K562 (cell line): ENCODE measurements around the gene OTOG. TPM values are rescaled to one million over a fixed set of nuclear protein-coding genes. Genes with fewer than 3 reads are reported as not detected.

Source experiments
- ATAC-seq: fragments of 200-7000 bp; cut with Tn5 transposase; 3 replicates; pipeline ENCODE4 v1.9.1; 2020; ENCODE audit warnings: moderate library complexity
- BruUV-seq: library from RNA; stranded (reverse); fragments of 400-500 nt; replicated peaks from 2 replicates; lab custom pipeline; 2021; lab: Mats Ljungman, UMichigan
- CTCF ChIA-PET: fragments of 300-600 bp; formaldehyde crosslinking; extraction: SDS; loops from one replicate; lab custom pipeline; 2021; ENCODE audit warnings: low intra/inter-chr PET ratio; lab: Yijun Ruan, JAX
- POLR2A ChIA-PET: fragments of 300-600, 350-650 bp; sonication (Branson Sonifier 250); formaldehyde crosslinking; extraction: SDS; loops from one replicate; lab custom pipeline; 2021; ENCODE audit warnings: antibody characterized with exemption, inconsistent platforms; lab: Yijun Ruan, JAX
- DNase-seq, 4 experiments: peaks; one replicate each; pipeline versions ENCODE4 v3.0.0 to v3.0.0-alpha.2; 2011 to 2018; ENCODE audit warnings: low spot score in 3 of 4, mixed read lengths in 3 of 4; ENCODE audit errors: extremely low read depth in 1 of 4
- FAIRE-seq: peaks from 2 replicates; lab custom pipeline; 2011; peaks lifted over from hg19 to GRCh38; lab: Jason Lieb, UNC
- H2AFZ ChIP-seq: 2 replicates; pipeline ENCODE4 v1.6.0; 2011; ENCODE audit warnings: low read depth, low read length, control low read depth, inconsistent platforms
- H3K27ac ChIP-seq: fragments of 200-600 bp; 3 replicates; pipeline ENCODE4 v1.8.0; 2011; ENCODE audit warnings: low read depth, mild to moderate bottlenecking, control low read depth, inconsistent platforms, low read length, moderate library complexity, mixed read lengths; ENCODE audit errors: extremely low read depth
- H3K27me3 ChIP-seq, 2 experiments: fragments of 300-600 bp in 1 of 2; 2 replicates in 1 of 2; 3 replicates in 1 of 2; pipeline versions ENCODE4 v1.6.0 to v1.8.0; 2011; ENCODE audit warnings: inconsistent platforms in 2 of 2, low read length in 2 of 2, mild to moderate bottlenecking in 1 of 2, mixed read lengths in 1 of 2, moderate library complexity in 1 of 2; ENCODE audit not compliant: control insufficient read depth in 2 of 2, insufficient read depth in 2 of 2
- H3K36me3 ChIP-seq: fragments of 300-600 bp; 3 replicates; pipeline ENCODE4 v1.8.0; 2011; ENCODE audit warnings: mild to moderate bottlenecking, low read length, inconsistent platforms; ENCODE audit not compliant: control insufficient read depth, insufficient read depth
- H3K4me1 ChIP-seq, 2 experiments: fragments of 200-600 bp in 1 of 2; replicated peaks in 1 of 2; 2 replicates in 1 of 2; 3 replicates in 1 of 2; pipeline versions ENCODE4 v1.5.1 to v1.8.0; 2011; ENCODE audit warnings: inconsistent platforms in 2 of 2, low read length in 2 of 2, mild to moderate bottlenecking in 1 of 2, mixed read lengths in 1 of 2, moderate library complexity in 1 of 2; ENCODE audit not compliant: control insufficient read depth in 2 of 2, insufficient read depth in 2 of 2
- H3K4me2 ChIP-seq: 2 replicates; pipeline ENCODE4 v1.6.1; 2011; ENCODE audit warnings: low read length, control low read depth, inconsistent platforms, mixed read lengths; ENCODE audit not compliant: insufficient read depth
- H3K4me3 ChIP-seq: fragments of 200-600 bp; sonication (generic), shearing (Covaris generic); 2 replicates; pipeline ENCODE4 v1.5.1; 2016; ENCODE audit warnings: control low read depth, inconsistent platforms
- H3K79me2 ChIP-seq: fragments of 200-600 bp; 3 replicates; pipeline ENCODE4 v1.8.0; 2011; ENCODE audit warnings: low read length, inconsistent platforms; ENCODE audit not compliant: control insufficient read depth, insufficient read depth
- H3K9ac ChIP-seq, 2 experiments: 2 replicates each; pipeline versions ENCODE4 v1.6.0 to v1.6.1; 2011; ENCODE audit warnings: low read depth in 2 of 2, low read length in 2 of 2, control low read depth in 1 of 2, inconsistent platforms in 1 of 2, mild to moderate bottlenecking in 1 of 2, mixed read lengths in 1 of 2; ENCODE audit not compliant: insufficient read depth in 1 of 2
- H3K9me1 ChIP-seq: one replicate; pipeline ENCODE4 v1.6.0; 2011; ENCODE audit warnings: inconsistent platforms, mild to moderate bottlenecking, low read length, moderate library complexity; ENCODE audit not compliant: control insufficient read depth, insufficient read depth
- H3K9me3 ChIP-seq: replicated peaks from 2 replicates; pipeline ENCODE4 v1.5.1; 2011; ENCODE audit warnings: low read depth, low read length, inconsistent platforms; ENCODE audit not compliant: control insufficient read depth, insufficient read depth
- H4K20me1 ChIP-seq: replicated peaks from 2 replicates; pipeline ENCODE4 v1.6.1; 2011; ENCODE audit warnings: low read length, inconsistent platforms, mixed read lengths; ENCODE audit not compliant: control insufficient read depth, insufficient read depth
- CHD4 ChIP-seq: fragments of 200-600 bp; sonication (generic); IDR thresholded peaks from 3 replicates; pipeline ENCODE4 v1.6.1; 2012; ENCODE audit warnings: low read depth, mild to moderate bottlenecking, mixed read lengths, low read length, inconsistent platforms; ENCODE audit not compliant: insufficient read depth, insufficient replicate concordance, poor library complexity, severe bottlenecking
- ETS2 ChIP-seq: IDR thresholded peaks from 2 replicates; pipeline ENCODE4 v1.6.1; 2016; ENCODE audit warnings: borderline replicate concordance, missing genetic modification characterization, mild to moderate bottlenecking, moderate library complexity, missing compliant biosample characterization; ENCODE audit not compliant: poor library complexity, severe bottlenecking
- HDAC6 ChIP-seq: IDR thresholded peaks from 2 replicates; pipeline ENCODE4 v1.6.1; 2012; ENCODE audit warnings: low read depth, mild to moderate bottlenecking, control low read depth, inconsistent platforms, low read length, moderate library complexity
- MED1 ChIP-seq: sonication (generic); formaldehyde crosslinking; IDR thresholded peaks from 2 replicates; pipeline ENCODE4 v1.8.1; 2023; ENCODE audit warnings: missing genetic modification reagents, borderline replicate concordance
- MIER1 ChIP-seq: fragments of 450-650 bp; IDR thresholded peaks from 2 replicates; pipeline ENCODE4 v1.6.1; 2016; ENCODE audit warnings: antibody characterized with exemption, mild to moderate bottlenecking, low read depth
- PREB ChIP-seq: sonication (generic); formaldehyde crosslinking; IDR thresholded peaks from 2 replicates; pipeline ENCODE4 v1.8.1; 2023; ENCODE audit warnings: mild to moderate bottlenecking, missing genetic modification reagents
- RREB1 ChIP-seq: fragments of 250-450 bp; sonication (Bioruptor Pico); IDR thresholded peaks from 2 replicates; pipeline ENCODE4 v1.4.0; 2020
- WGBS: fragments of 100-300 bp; shearing (Covaris generic); methylation state at CpG from one replicate; pipeline ENCODE4 v1.1.6; 2016; ENCODE audit warnings: low coverage, mixed read lengths; ENCODE audit not compliant: insufficient coverage; ENCODE audit errors: missing lambda C conversion rate; 5-methylcytosine and 5-hydroxymethylcytosine counted together
- in situ Hi-C: fragments of 300-500 bp; cut with MboI; formaldehyde crosslinking; loops from 4 replicates; pipeline ENCODE4 v1.15.0; 2018; ENCODE audit warnings: inconsistent platforms, mixed read lengths
- intact Hi-C: fragments of 100-400 bp; cut with micrococcal nuclease; formaldehyde crosslinking; loops from 2 replicates; pipeline ENCODE4 v1.14.2; 2022
- polyA plus RNA-seq, 8 experiments: library from polyadenylated mRNA; depleted of rRNA in 4 of 8; stranded (reverse) in 5 of 8; unstranded in 3 of 8; fragments of >200 nt; fragmentation: Nextera tagmentation in 2 of 8; fragmentation: Illumina TruSeq in 1 of 8; extraction: Ambion mirVana in 2 of 8; extraction: Trizol in 1 of 8; gene quantifications; 2 replicates each; pipeline versions ENCODE4 v1.2.1 to v1.2.3, GENCODE V29; 2011 to 2014; ENCODE audit warnings: inconsistent platforms in 1 of 8, missing spikeins in 1 of 8
- total RNA-seq, 7 experiments: library from RNA; depleted of rRNA in 6 of 7; stranded (reverse); fragments of >200 nt in 6 of 7; fragmentation: Illumina TruSeq in 2 of 7; extraction: Trizol in 2 of 7; gene quantifications; 2 replicates each; pipeline versions ENCODE4 v1.2.1 to v1.2.3, GENCODE V29; 2011 to 2021; ENCODE audit warnings: low replicate concordance in 1 of 7

OTOG gene
- total and polyA plus RNA-seq, 9 of the 15 experiments (the other 6 are each of a cell fraction or from before 2014, with no cell fraction given) = not detected

GRCh38 chr11:17531636-17532113 is 15.4 kb upstream of the OTOG start:
- Histone ChIP-seq H3K4me1 (peaks cover 0 to 5% of the 10 kb centered on the region in 2 experiments; a peak in 3 of 5 replicates), H3K27ac (no peak overlapping the region), H3K27me3 (peaks cover 23 to 63% of the 10 kb centered on the region in 2 experiments; a peak in 4 of 5 replicates), H3K9me1 (no peaks in the 10 kb centered on the region), H3K9me3 (no peaks in the 10 kb centered on the region), H3K4me3 (no peak overlapping the region), H4K20me1 (peaks cover 5% of the 10 kb centered on the region; the same call in 1 of the 2 replicates), H2AFZ (no peak overlapping the region), H3K36me3 (no peaks in the 10 kb centered on the region), H3K4me2 (no peak overlapping the region), H3K79me2 (no peaks in the 10 kb centered on the region), H3K9ac (no peak overlapping the region)
- DNase-seq (no peak), ATAC-seq (no peak), FAIRE-seq (no peak)
- ChIA-PET POLR2A (interaction anchor here (0.7 kb wide), 1 partner anchor 230 kb away, joined by 3 read pairs; no protein-coding TSS in a partner anchor), CTCF (no interaction called here)
- intact Hi-C loops (no loop called here), in situ Hi-C loops (no loop called here)
- no TSS peak for BruUV-seq
- 3% methylated on average over 6 of the region's 6 CpGs for WGBS
- TF ChIP-seq PREB (CRISPR knock-in tag) = no peak
- TF ChIP-seq MED1 (CRISPR knock-in tag) = no peak
- no peak for TF ChIP-seq MIER1
- no peak for TF ChIP-seq RREB1
- no peak for TF ChIP-seq HDAC6
- TF ChIP-seq ETS2 = no peak
- no peak for TF ChIP-seq CHD4
